HG03565 (cell line): ENCODE data around the gene ZFAND3.

ENCODE experiments used
- ATAC-seq: cut with Tn5 transposase; IDR thresholded peaks from one replicate; pipeline ENCODE4 v1.9.1; 2021; ENCODE audit warnings: mild to moderate bottlenecking, moderate library complexity; ENCODE audit not compliant: unreplicated experiment

ZFAND3 gene

GRCh38 chr6:38146021-38146733 lies 326.6 kb downstream of the ZFAND3 start:
- no peak for ATAC-seq

- ATAC-seq, result no peak
Observed at GRCh38 chr6:38146734-38147027, 327.2 kb downstream of the ZFAND3 start.

GRCh38 chr6:38148606-38149005 lies 329.1 kb downstream of the ZFAND3 start:
- ATAC-seq, result no peak

- no peak for ATAC-seq
Observed at GRCh38 chr6:38149531-38149930, 330.0 kb downstream of the ZFAND3 start.

- no peak for ATAC-seq
Observed at GRCh38 chr6:38150021-38150420, 330.5 kb downstream of the ZFAND3 start.

- ATAC-seq, result no peak
Observed at GRCh38 chr6:38150681-38151296, 331.3 kb downstream of the ZFAND3 start.

GRCh38 chr6:38151580-38152500 lies 332.3 kb downstream of the ZFAND3 start:
- no peak for ATAC-seq

GRCh38 chr6:38152620-38153019 lies 333.1 kb downstream of the ZFAND3 start:
- ATAC-seq, result no peak

GRCh38 chr6:38153076-38153797 lies 333.7 kb downstream of the ZFAND3 start:
- ATAC-seq, result no peak

- ATAC-seq, result no peak
Observed at GRCh38 chr6:38153798-38154345, 334.3 kb downstream of the ZFAND3 start.

- no peak for ATAC-seq
Observed at GRCh38 chr6:38154731-38155130, 335.2 kb downstream of the ZFAND3 start.

- no peak for ATAC-seq
Observed at GRCh38 chr6:38155144-38155543, 335.6 kb downstream of the ZFAND3 start.

- ATAC-seq, result no peak
Observed at GRCh38 chr6:38155621-38156204, 336.2 kb downstream of the ZFAND3 start.

GRCh38 chr6:38156818-38157565 lies 337.5 kb downstream of the ZFAND3 start:
- ATAC-seq, result no peak

- ATAC-seq, result no peak
Observed at GRCh38 chr6:38157905-38158304, 338.4 kb downstream of the ZFAND3 start.

GRCh38 chr6:38158762-38159350 lies 339.3 kb downstream of the ZFAND3 start:
- ATAC-seq, result no peak

- ATAC-seq, result no peak
Observed at GRCh38 chr6:38159596-38159995, 340.1 kb downstream of the ZFAND3 start.

GRCh38 chr6:38160831-38161230 lies 341.3 kb downstream of the ZFAND3 start:
- no peak for ATAC-seq

GRCh38 chr6:38161331-38161730 lies 341.8 kb downstream of the ZFAND3 start:
- ATAC-seq, result no peak
